Measurements from ENCODE around the gene INPP5E.

Gene INPP5E

GRCh38 chr9:136447173-136447778 lies 7.6 kb upstream of the INPP5E start:
- no peak for DNase-seq

GRCh38 chr9:136445799-136446198 lies 6.2 kb upstream of the INPP5E start:
- DNase-seq, result no peak

GRCh38 chr9:136444102-136444501 lies 4.5 kb upstream of the INPP5E start:
- DNase-seq, result no peak

GRCh38 chr9:136443687-136444086 lies 4.0 kb upstream of the INPP5E start:
- DNase-seq, result no peak

GRCh38 chr9:136443087-136443486 lies 3.4 kb upstream of the INPP5E start:
- DNase-seq, result no peak

GRCh38 chr9:136442265-136442664 lies 2.6 kb upstream of the INPP5E start:
- DNase-seq, result no peak

GRCh38 chr9:136441681-136442245 lies 2.1 kb upstream of the INPP5E start:
- no peak for DNase-seq

- no peak for DNase-seq
Measured at GRCh38 chr9:136441191-136441680, 1.6 kb upstream of the INPP5E start.

- peak; percentile 56 for DNase-seq
Measured at GRCh38 chr9:136438548-136439480, 831 bp downstream of the INPP5E start.

- DNase-seq, result no peak
Measured at GRCh38 chr9:136437839-136438547, 1.7 kb downstream of the INPP5E start.

GRCh38 chr9:136437430-136437829 lies 2.2 kb downstream of the INPP5E start:
- DNase-seq, result no peak

- no peak for DNase-seq
Measured at GRCh38 chr9:136436055-136436634, 3.5 kb downstream of the INPP5E start.

- no peak for DNase-seq
Measured at GRCh38 chr9:136434580-136435169, 5.0 kb downstream of the INPP5E start.

- no peak for DNase-seq
Measured at GRCh38 chr9:136433849-136434579, 5.6 kb downstream of the INPP5E start.

GRCh38 chr9:136433043-136433715 lies 6.5 kb downstream of the INPP5E start:
- no peak for DNase-seq

- no peak for DNase-seq
Measured at GRCh38 chr9:136432591-136432990, 7.1 kb downstream of the INPP5E start.

GRCh38 chr9:136431782-136432350 lies 7.8 kb downstream of the INPP5E start:
- DNase-seq, result no peak

- DNase-seq, result no peak
Measured at GRCh38 chr9:136430588-136431234, 8.9 kb downstream of the INPP5E start.

GRCh38 chr9:136429683-136430491 lies 9.8 kb downstream of the INPP5E start:
- DNase-seq, result no peak
